Head of caudate nucleus (tissue), 42 donors: ENCODE results near the gene SLC39A3.
A peak's percentile ranks its signal among the peaks of the same experiment; 100 is the strongest.

Experiments used
- DNase-seq, 42 donors: peaks; one replicate each; pipeline versions ENCODE4 v3.0.0 to v3.0.0-alpha.2; 2020 to 2021; ENCODE audit warnings: mixed read lengths in 7 of 42
- intact Hi-C: fragments of 100-400 bp; cut with DNase I; formaldehyde crosslinking; loops from one replicate; pipeline ENCODE4 v1.15.0; 2022

Gene SLC39A3

GRCh38 chr19:2755811-2756210 lies 16.0 kb upstream of the SLC39A3 start:
- intact Hi-C loops, result no loop called here
- DNase-seq, result no peak

- DNase-seq, result no peak
- intact Hi-C loops, result no loop called here
Measured at GRCh38 chr19:2755448-2755705, 15.6 kb upstream of the SLC39A3 start.

- intact Hi-C loops, result no loop called here
- DNase-seq, result no peak
Measured at GRCh38 chr19:2754659-2755447, 15.0 kb upstream of the SLC39A3 start.

- intact Hi-C loops, result no loop called here
- no peak for DNase-seq
Measured at GRCh38 chr19:2751438-2751830, 11.6 kb upstream of the SLC39A3 start.

GRCh38 chr19:2750808-2751437 lies 11.1 kb upstream of the SLC39A3 start:
- DNase-seq, result peak in 29 of 42 donors; percentile 14 to 79 (median 45)
- intact Hi-C loops, result no loop called here

GRCh38 chr19:2747349-2747748 lies 7.5 kb upstream of the SLC39A3 start:
- intact Hi-C loops, result no loop called here
- DNase-seq, result no peak

GRCh38 chr19:2744113-2744512 lies 4.3 kb upstream of the SLC39A3 start:
- intact Hi-C loops, result loop anchor here (5.0 kb wide), 2 partner anchors 42 to 92 kb away; partner anchors contain the start of gene GNG7

GRCh38 chr19:2743099-2743498 lies 3.3 kb upstream of the SLC39A3 start:
- intact Hi-C loops, result loop anchor here (5.0 kb wide), 2 partner anchors 41 to 91 kb away; partner anchors contain the start of gene GNG7
- DNase-seq, result peak in 34 of 42 donors; percentile 20 to 84 (median 62)

More at GRCh38 chr19:2744113-2744512, 4.3 kb upstream of the SLC39A3 start:
- no peak for DNase-seq

- no peak for DNase-seq
- intact Hi-C loops, result loop anchor here (5.0 kb wide), 2 partner anchors 38 to 88 kb away; partner anchors contain the start of gene GNG7
Measured at GRCh38 chr19:2740314-2740656, 468 bp upstream of the SLC39A3 start.

GRCh38 chr19:2736550-2737190 lies 3.1 kb downstream of the SLC39A3 start:
- intact Hi-C loops, result no loop called here
- no peak for DNase-seq

GRCh38 chr19:2735374-2735773 lies 4.4 kb downstream of the SLC39A3 start:
- intact Hi-C loops, result no loop called here
- no peak for DNase-seq

- intact Hi-C loops, result no loop called here
- DNase-seq, result no peak
Measured at GRCh38 chr19:2734589-2735288, 5.1 kb downstream of the SLC39A3 start.

- intact Hi-C loops, result no loop called here
- DNase-seq, result no peak
Measured at GRCh38 chr19:2733930-2734588, 5.8 kb downstream of the SLC39A3 start.

- intact Hi-C loops, result no loop called here
- no peak for DNase-seq
Measured at GRCh38 chr19:2732883-2733282, 6.9 kb downstream of the SLC39A3 start.

- intact Hi-C loops, result no loop called here
- no peak for DNase-seq
Measured at GRCh38 chr19:2732157-2732725, 7.6 kb downstream of the SLC39A3 start.

- DNase-seq, result no peak
- intact Hi-C loops, result no loop called here
Measured at GRCh38 chr19:2731181-2731995, 8.4 kb downstream of the SLC39A3 start.

- intact Hi-C loops, result no loop called here
Measured at GRCh38 chr19:2729943-2730818, 9.6 kb downstream of the SLC39A3 start.

More at GRCh38 chr19:2729943-2730818, 9.6 kb downstream of the SLC39A3 start:
- no peak for DNase-seq
